GM12801 (cell line): ENCODE results near the gene PTAFR.

Source experiments
- CTCF ChIP-seq: IDR thresholded peaks from one replicate; pipeline ENCODE4 v1.5.1; 2011; ENCODE audit warnings: control low read depth; ENCODE audit not compliant: insufficient read length; ENCODE audit errors: extremely low read depth

The PTAFR gene

GRCh38 chr1:28111157-28111556 lies 65.3 kb downstream of the PTAFR start:
- TF ChIP-seq CTCF: no peak

GRCh38 chr1:28110555-28110954 lies 65.9 kb downstream of the PTAFR start:
- TF ChIP-seq CTCF: no peak

GRCh38 chr1:28109639-28110038 lies 66.9 kb downstream of the PTAFR start:
- no peak for TF ChIP-seq CTCF

GRCh38 chr1:28108001-28108400 lies 68.5 kb downstream of the PTAFR start:
- TF ChIP-seq CTCF: no peak

- TF ChIP-seq CTCF: no peak
Measured at GRCh38 chr1:28104866-28105467, 71.5 kb downstream of the PTAFR start.

GRCh38 chr1:28102189-28102588 lies 74.3 kb downstream of the PTAFR start:
- no peak for TF ChIP-seq CTCF

- no peak for TF ChIP-seq CTCF
Measured at GRCh38 chr1:28099050-28099769, 77.3 kb downstream of the PTAFR start.
